Thoracic aorta (tissue), 2 donors: ENCODE measurements around the gene PTPRM. TPM values are rescaled to one million over a fixed set of nuclear protein-coding genes. Genes with fewer than 3 reads are reported as not detected.

Source experiments
- ATAC-seq: fragments of 150-250 bp; one replicate; pipeline ENCODE4 v1.8.0; 2017; ENCODE audit warnings: low read depth; ENCODE audit not compliant: insufficient number of reproducible peaks, low FRiP score
- DNase-seq: peaks from one replicate; pipeline ENCODE4 v3.0.0-alpha.2; 2020; ENCODE audit warnings: low spot score
- H3K27ac ChIP-seq, 2 donors: fragments of 200-600 bp; sonication (generic); 1 replicate in 1 of 2; 2 replicates in 1 of 2; pipeline ENCODE4 v1.5.1; 2016; ENCODE audit warnings: mild to moderate bottlenecking in 2 of 2, moderate library complexity in 2 of 2
- H3K27me3 ChIP-seq: fragments of 200-600 bp; sonication (generic); replicated peaks from 2 replicates; pipeline ENCODE4 v1.6.0; 2016; ENCODE audit warnings: mild to moderate bottlenecking; ENCODE audit not compliant: insufficient read depth
- H3K36me3 ChIP-seq: fragments of 200-600 bp; sonication (generic); one replicate; pipeline ENCODE4 v1.5.1; 2016
- H3K4me1 ChIP-seq, 2 donors: fragments of 200-600 bp; sonication (generic); 1 replicate in 1 of 2; 2 replicates in 1 of 2; pipeline versions ENCODE4 v1.5.1 to v1.6.0; 2016; ENCODE audit warnings: low read depth in 2 of 2, mild to moderate bottlenecking in 1 of 2; ENCODE audit not compliant: control insufficient read depth in 1 of 2
- H3K4me3 ChIP-seq: fragments of 200-600 bp; sonication (generic); 2 replicates; pipeline ENCODE4 v1.5.1; 2016; ENCODE audit warnings: mild to moderate bottlenecking
- H3K9me3 ChIP-seq: fragments of 200-600 bp; sonication (generic); 2 replicates; pipeline ENCODE4 v1.5.1; 2016
- CTCF ChIP-seq: fragments of 200-600 bp; sonication (generic); IDR thresholded peaks from one replicate; pipeline ENCODE4 v1.5.1; 2019; ENCODE audit warnings: antibody characterized with exemption
- total RNA-seq, 2 donors: library from RNA; depleted of rRNA; stranded (reverse); fragments of >200 nt; gene quantifications; one replicate each; pipeline versions ENCODE4 v1.1.0 to v1.2.3, GENCODE V29; 2016

Gene PTPRM
- total RNA-seq, 2 donors from 2014 or later = 90.3 to 102 TPM

- no peak for ATAC-seq
- H3K9me3 ChIP-seq = no peaks in the 10 kb centered on the region
- H3K27me3 ChIP-seq = no peaks in the 10 kb centered on the region
- no peaks in the 10 kb centered on the region for H3K36me3 ChIP-seq
- H3K27ac ChIP-seq = no peak overlapping the region
- H3K4me1 ChIP-seq = peaks cover 0 to 13% of the 10 kb centered on the region in 2 donors
- DNase-seq = no peak
- H3K4me3 ChIP-seq = no peak overlapping the region
- no peak for TF ChIP-seq CTCF
Measured at GRCh38 chr18:8365006-8365405, 797.9 kb downstream of the PTPRM start.

- Histone ChIP-seq H3K27me3 (no peaks in the 10 kb centered on the region), H3K27ac (no peak overlapping the region), H3K4me1 (peaks cover 0 to 13% of the 10 kb centered on the region in 2 donors), H3K36me3 (no peaks in the 10 kb centered on the region), H3K9me3 (no peaks in the 10 kb centered on the region), H3K4me3 (no peak overlapping the region)
- no peak for TF ChIP-seq CTCF
- ATAC-seq = no peak
- DNase-seq = no peak
Measured at GRCh38 chr18:8365528-8365927, 798.4 kb downstream of the PTPRM start.

GRCh38 chr18:8366070-8366469 is 799.0 kb downstream of the PTPRM start:
- no peak for TF ChIP-seq CTCF
- Histone ChIP-seq H3K27me3 (no peaks in the 10 kb centered on the region), H3K9me3 (no peaks in the 10 kb centered on the region), H3K27ac (no peak overlapping the region), H3K36me3 (no peaks in the 10 kb centered on the region), H3K4me1 (peaks cover 0 to 13% of the 10 kb centered on the region in 2 donors), H3K4me3 (no peak overlapping the region)
- DNase-seq = no peak
- no peak for ATAC-seq

- ATAC-seq = no peak
- no peaks in the 10 kb centered on the region for H3K9me3 ChIP-seq
- no peak overlapping the region for H3K4me3 ChIP-seq
Measured at GRCh38 chr18:8366656-8367055, 799.5 kb downstream of the PTPRM start.

GRCh38 chr18:8367217-8367988 is 800.3 kb downstream of the PTPRM start:
- Histone ChIP-seq H3K4me3 (peak overlapping the region; percentile 69), H3K36me3 (no peaks in the 10 kb centered on the region), H3K27ac (no peak overlapping the region), H3K9me3 (no peaks in the 10 kb centered on the region), H3K4me1 (peaks cover 0 to 13% of the 10 kb centered on the region in 2 donors), H3K27me3 (no peaks in the 10 kb centered on the region)
- DNase-seq = no peak
- TF ChIP-seq CTCF = peak; percentile 53
- ATAC-seq = no peak

More at GRCh38 chr18:8366656-8367055, 799.5 kb downstream of the PTPRM start:
- TF ChIP-seq CTCF = no peak
- DNase-seq = no peak
- Histone ChIP-seq H3K4me1 (peaks cover 0 to 13% of the 10 kb centered on the region in 2 donors), H3K27ac (no peak overlapping the region), H3K27me3 (no peaks in the 10 kb centered on the region), H3K36me3 (no peaks in the 10 kb centered on the region)
